Muscle of leg (tissue), 11 donors: ENCODE measurements around the gene REV3L. TPM values are rescaled to one million over a fixed set of nuclear protein-coding genes. Genes with fewer than 3 reads are reported as not detected.
"Not testable (repeated sequence)": the region's sequence is repeated elsewhere in the genome, so short reads cannot be mapped to it uniquely, and the experiment has no call there.

ENCODE experiments used
- DNase-seq: peaks from one replicate; pipeline ENCODE4 v3.0.0; 2013
- H3K27ac ChIP-seq: one replicate; pipeline ENCODE4 v1.5.1; 2013; ENCODE audit warnings: mild to moderate bottlenecking, low read length, control low read depth
- H3K27me3 ChIP-seq: one replicate; pipeline ENCODE4 v1.6.1; 2013; ENCODE audit warnings: low read length; ENCODE audit not compliant: control insufficient read depth, insufficient read depth
- H3K36me3 ChIP-seq: one replicate; pipeline ENCODE4 v1.6.1; 2013; ENCODE audit warnings: low read length; ENCODE audit not compliant: control insufficient read depth, insufficient read depth
- H3K4me1 ChIP-seq: one replicate; pipeline ENCODE4 v1.6.1; 2013; ENCODE audit warnings: low read length; ENCODE audit not compliant: control insufficient read depth, insufficient read depth
- H3K4me3 ChIP-seq: one replicate; pipeline ENCODE4 v1.5.1; 2013; ENCODE audit warnings: low read length, control low read depth
- H3K9me3 ChIP-seq: replicated peaks from 2 replicates; pipeline ENCODE4 v1.6.1; 2013; ENCODE audit warnings: low read depth, low read length; ENCODE audit not compliant: control insufficient read depth
- WGBS: methylation state at CpG from one replicate; pipeline ENCODE4 v1.1.5; 2013; ENCODE audit warnings: missing lambda C conversion rate; ENCODE audit not compliant: insufficient coverage; 5-methylcytosine and 5-hydroxymethylcytosine counted together
- polyA plus RNA-seq, 8 donors: library from polyadenylated mRNA; unstranded; fragments of 120-200 nt; gene quantifications; one replicate each; pipeline versions ENCODE4 v1.2.1 to v1.2.3, GENCODE V29; 2013; ENCODE audit warnings: inconsistent platforms in 1 of 8, low replicate concordance in 1 of 8; ENCODE audit not compliant: insufficient read length in 8 of 8, insufficient read depth in 1 of 8
- total RNA-seq: library from RNA; stranded (reverse); fragments of 120-200 nt; gene quantifications from one replicate; pipeline ENCODE4 v1.2.4, GENCODE V29; 2013

Gene REV3L
- total and polyA plus RNA-seq, 9 donors: 28.0 to 50.9 (median 34.1) TPM

DNA sequence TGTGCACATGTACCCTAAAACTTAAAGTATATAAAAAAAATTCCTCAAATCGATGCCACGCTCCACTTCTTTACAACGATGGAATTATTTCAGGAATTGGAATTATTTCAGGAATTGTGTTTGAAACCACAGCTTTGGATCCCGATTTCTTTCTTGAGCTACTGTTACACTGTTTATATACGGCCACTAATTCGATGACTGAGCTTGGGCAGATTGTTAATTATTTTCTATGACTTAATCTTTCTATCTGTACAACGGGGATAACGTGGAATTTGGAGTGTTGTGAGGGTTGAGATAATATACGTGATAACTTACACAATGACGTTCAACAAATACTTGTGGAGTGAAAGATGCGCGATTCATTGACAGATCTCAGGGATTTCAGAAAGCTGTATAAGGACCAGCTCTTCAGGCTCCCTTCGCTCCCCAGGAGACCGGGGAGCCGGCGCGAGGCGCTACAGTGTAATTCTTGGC, 224.4 kb downstream of the REV3L start:
- Histone ChIP-seq H3K4me1 (peaks cover 9% of the 10 kb centered on the region), H3K9me3 (no peaks in the 10 kb centered on the region), H3K36me3 (peaks cover 5% of the 10 kb centered on the region), H3K4me3 (peak overlapping the region; percentile 96), H3K27ac (peak overlapping the region; percentile 35), H3K27me3 (peaks cover 8% of the 10 kb centered on the region)
- no peak for DNase-seq
- 0% methylated on average over 6 of the region's 18 CpGs for WGBS

DNA sequence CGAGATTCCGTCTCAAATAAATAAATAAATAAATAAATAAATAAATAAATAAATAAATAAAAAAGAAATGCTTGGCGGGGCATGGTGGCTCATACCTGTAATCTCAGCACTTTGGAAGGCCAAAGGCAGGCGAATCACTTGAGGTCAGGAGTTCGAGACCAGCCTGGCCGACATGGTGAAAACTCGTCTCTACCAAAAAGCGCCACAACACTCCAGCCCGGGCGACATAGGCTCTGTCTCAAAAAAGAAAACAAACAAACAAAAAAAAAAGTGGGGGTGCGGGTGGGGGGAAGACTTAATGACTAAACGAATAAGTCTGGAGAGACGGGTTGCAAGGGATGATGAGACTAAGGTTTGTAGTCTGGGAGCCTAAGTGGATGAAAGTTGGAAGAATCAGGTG, 225.0 kb downstream of the REV3L start:
- 87% methylated on average over 3 of the region's 13 CpGs for WGBS
- peaks cover 5% of the 10 kb centered on the region for H3K36me3 ChIP-seq

DNA sequence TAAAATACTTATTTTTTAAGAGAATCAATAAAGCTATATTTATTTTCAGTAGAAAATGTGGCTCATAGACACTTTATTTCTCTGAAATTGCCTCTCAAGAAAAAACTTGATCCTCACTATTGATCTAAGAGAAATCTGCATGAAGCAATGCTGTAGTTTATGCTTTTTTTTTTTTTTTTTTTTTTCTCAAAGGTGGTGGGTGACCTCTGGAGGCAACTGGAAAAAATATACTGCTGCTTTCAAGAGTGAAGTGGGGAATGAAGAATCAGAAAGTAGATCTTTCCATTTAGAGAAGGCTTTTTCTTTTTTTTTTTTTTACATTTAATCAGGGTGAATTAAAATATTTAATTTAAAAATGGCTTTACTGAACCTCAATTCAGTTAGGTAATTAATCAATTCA, 226.4 kb downstream of the REV3L start:
- Histone ChIP-seq H3K27ac (no peak overlapping the region), H3K4me1 (peaks cover 9% of the 10 kb centered on the region), H3K4me3 (no peak overlapping the region), H3K36me3 (no peaks in the 10 kb centered on the region), H3K27me3 (peaks cover 8% of the 10 kb centered on the region), H3K9me3 (no peaks in the 10 kb centered on the region)
- DNase-seq: no peak

More for the DNA sequence above, 225.0 kb downstream of the REV3L start:
- Histone ChIP-seq H3K9me3 (no peaks in the 10 kb centered on the region), H3K27ac (no peak overlapping the region), H3K4me3 (no peak overlapping the region), H3K27me3 (peaks cover 8% of the 10 kb centered on the region), H3K4me1 (peaks cover 9% of the 10 kb centered on the region)
- no peak for DNase-seq

DNA sequence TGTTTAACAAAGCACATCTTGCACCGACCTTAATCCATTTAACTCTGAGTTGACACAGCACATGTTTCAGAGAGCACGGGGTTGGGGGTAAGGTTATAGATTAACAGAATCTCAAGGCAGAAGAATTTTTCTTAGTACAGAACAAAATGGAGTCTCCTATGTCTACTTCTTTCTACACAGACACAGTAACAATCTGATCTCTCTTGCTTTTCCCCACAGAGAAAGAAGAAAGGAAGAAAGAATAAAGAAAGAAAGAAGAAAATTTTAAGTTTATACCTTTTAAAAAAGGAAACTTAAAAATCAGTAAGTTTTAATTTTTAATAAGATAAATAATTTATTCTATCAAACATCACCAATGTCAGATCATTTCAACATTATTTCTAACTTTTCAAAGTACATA, 227.2 kb downstream of the REV3L start:
- DNase-seq, H3K27me3 ChIP-seq, H3K4me3 ChIP-seq, H3K9me3 ChIP-seq, H3K27ac ChIP-seq, H3K4me1 ChIP-seq, H3K36me3 ChIP-seq: not testable (repeated sequence)
- no CpG with 5 or more reads among the region's 2 CpGs for WGBS

DNA sequence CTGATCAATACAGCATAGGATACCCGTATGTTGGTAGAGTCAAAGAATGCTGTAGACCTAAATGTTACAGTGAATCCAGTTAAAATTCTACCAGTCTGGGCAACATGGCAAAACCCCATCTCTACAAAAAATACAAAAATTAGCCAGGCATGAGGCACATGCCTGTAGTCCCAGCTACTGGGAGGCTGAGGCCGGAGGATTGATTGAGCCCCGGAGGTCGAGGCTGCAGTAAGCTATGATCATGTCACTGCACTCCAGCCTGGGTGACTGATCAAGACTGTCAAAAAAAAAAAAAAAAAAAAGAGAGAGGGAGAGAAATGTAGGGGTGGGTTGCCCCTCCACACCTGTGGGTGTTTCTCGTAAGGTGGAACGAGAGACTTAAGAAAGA, 228.2 kb downstream of the REV3L start:
- no peaks in the 10 kb centered on the region for H3K9me3 ChIP-seq
- no peaks in the 10 kb centered on the region for H3K4me1 ChIP-seq
- H3K27me3 ChIP-seq: peaks cover 8% of the 10 kb centered on the region
- 76% methylated on average over 4 of the region's 6 CpGs for WGBS
- no peak overlapping the region for H3K4me3 ChIP-seq
- H3K36me3 ChIP-seq: no peaks in the 10 kb centered on the region
- DNase-seq: no peak
- no peak overlapping the region for H3K27ac ChIP-seq

DNA sequence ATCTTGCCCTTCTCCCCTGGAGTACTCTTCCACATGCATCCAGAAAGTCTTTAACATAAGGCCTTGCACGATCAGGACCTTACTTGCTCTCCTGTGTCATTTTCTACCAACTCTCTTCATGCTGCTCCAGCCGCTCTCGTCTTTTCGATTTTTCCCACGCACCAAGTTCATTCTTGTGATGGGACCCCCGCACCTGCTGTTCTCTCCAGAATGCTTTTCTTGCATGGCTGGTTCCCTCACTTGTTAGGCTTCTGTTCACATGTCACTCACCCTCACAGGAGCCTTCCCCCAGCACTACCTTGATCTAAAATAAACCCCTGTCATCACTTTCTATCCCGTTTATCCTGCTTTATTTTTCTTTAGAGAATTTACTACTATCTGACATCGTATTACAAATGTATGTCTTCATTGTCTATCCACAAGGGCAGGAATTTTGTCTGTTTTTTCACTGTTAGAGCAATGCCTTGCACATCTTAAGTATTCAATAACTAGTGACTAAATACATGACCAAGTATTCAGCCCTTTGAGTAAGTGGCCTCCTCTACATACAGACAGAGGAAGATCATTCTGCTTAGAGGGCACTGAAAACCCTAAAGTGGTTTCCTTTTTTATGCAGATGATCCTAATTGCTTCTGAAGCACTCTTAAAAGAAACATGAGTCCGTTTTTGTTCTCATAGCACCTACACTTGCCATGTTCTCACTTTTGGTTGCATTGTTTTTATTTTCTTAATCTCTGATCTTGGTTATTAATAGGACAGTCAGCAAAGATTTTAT, 228.8 kb downstream of the REV3L start:
- no peak for DNase-seq
- Histone ChIP-seq H3K4me1 (no peaks in the 10 kb centered on the region), H3K4me3 (no peak overlapping the region), H3K36me3 (no peaks in the 10 kb centered on the region), H3K27ac (no peak overlapping the region), H3K9me3 (no peaks in the 10 kb centered on the region), H3K27me3 (peaks cover 8% of the 10 kb centered on the region)
- 62% methylated on average over 6 of the region's 9 CpGs for WGBS

DNA sequence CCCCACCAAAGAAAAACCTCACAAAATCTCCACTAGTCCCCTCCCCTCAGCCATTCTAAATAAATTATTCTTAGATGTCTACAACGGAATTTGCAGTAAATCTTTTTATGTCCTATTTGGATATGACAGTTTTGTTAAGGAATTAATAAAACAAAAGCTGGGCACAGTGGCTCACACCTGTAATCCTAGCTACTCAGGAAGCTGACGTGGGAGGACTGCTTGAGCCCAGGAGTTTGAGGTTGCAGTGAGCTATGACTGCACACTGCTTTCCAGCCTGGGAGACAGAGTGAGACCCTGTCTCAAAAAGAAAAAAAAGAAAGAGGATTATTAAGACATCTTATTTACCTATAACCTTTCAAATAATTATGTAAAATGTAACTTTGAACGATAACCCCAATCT, 230.3 kb downstream of the REV3L start:
- no peak for DNase-seq
- H3K27ac ChIP-seq: no peak overlapping the region
- H3K4me1 ChIP-seq: no peaks in the 10 kb centered on the region
- H3K9me3 ChIP-seq: no peaks in the 10 kb centered on the region
- no CpG with 5 or more reads among the region's 3 CpGs for WGBS
- peaks cover 8% of the 10 kb centered on the region for H3K27me3 ChIP-seq
- no peak overlapping the region for H3K4me3 ChIP-seq
- H3K36me3 ChIP-seq: no peaks in the 10 kb centered on the region

DNA sequence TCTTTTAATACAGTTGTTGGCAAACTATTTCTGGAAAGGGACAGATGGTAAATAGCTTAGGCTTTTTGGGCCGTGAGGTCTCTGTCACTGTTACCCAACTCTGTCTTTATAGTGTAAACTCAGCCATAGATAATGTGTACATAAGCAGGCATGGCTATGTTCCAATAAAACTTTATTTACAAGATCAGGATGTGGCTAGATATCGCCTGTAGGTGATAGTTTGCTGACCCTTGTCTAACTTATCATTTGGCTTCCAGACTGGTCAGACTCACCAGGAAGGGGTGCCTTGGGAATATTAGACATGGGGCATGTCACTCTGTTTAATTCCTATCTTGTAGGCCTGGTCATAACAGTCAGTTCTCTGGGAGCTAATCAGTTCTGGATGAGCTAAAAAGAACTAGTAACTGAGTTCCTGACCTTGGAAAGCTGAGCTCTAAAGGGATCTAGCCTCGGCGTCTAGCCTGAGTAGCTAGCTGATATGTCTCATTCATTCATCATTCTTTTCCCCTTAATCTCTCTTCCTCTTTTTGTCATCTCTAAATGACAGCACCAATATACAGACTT, 232.1 kb downstream of the REV3L start:
- no peak overlapping the region for H3K4me3 ChIP-seq
- DNase-seq: no peak

More for the DNA sequence above, 232.1 kb downstream of the REV3L start:
- Histone ChIP-seq H3K4me1 (no peaks in the 10 kb centered on the region), H3K9me3 (no peaks in the 10 kb centered on the region), H3K36me3 (no peaks in the 10 kb centered on the region), H3K27me3 (peaks cover 8% of the 10 kb centered on the region), H3K27ac (no peak overlapping the region)
- no CpG with 5 or more reads among the region's 4 CpGs for WGBS

Other genes with a start within 250 kb of the REV3L start
- 11.2 TPM for gene TRAF3IP2, start 122.7 kb upstream of the REV3L start, total RNA-seq
- 10 to 100 TPM; 10.4 to 16.1 (median 11.4) TPM for gene TRAF3IP2, start 122.7 kb upstream of the REV3L start, polyA plus RNA-seq